HepG2 (cell line): ENCODE data around the gene VAMP5. TPM values are rescaled to one million over a fixed set of nuclear protein-coding genes. Genes with fewer than 3 reads are reported as not detected.

Source experiments
- HINFP ChIP-seq: sonication (generic); formaldehyde crosslinking; IDR thresholded peaks from 2 replicates; pipeline ENCODE4 v1.4.0; 2020; ENCODE audit warnings: low read depth, mild to moderate bottlenecking, missing genetic modification reagents
- KAT8 ChIP-seq: IDR thresholded peaks from 2 replicates; pipeline ENCODE4 v1.6.1; 2016; ENCODE audit warnings: missing genetic modification reagents, missing compliant biosample characterization
- KLF9 ChIP-seq: IDR thresholded peaks from 2 replicates; pipeline ENCODE4 v1.6.1; 2016; ENCODE audit warnings: low read depth
- MAZ ChIP-seq, 2 experiments: sonication (generic) in 1 of 2; formaldehyde crosslinking in 1 of 2; IDR thresholded peaks; 2 replicates each; pipeline versions ENCODE4 v1.5.0 to v1.6.1; 2012 to 2020; ENCODE audit warnings: low read depth in 2 of 2, mild to moderate bottlenecking in 2 of 2, borderline replicate concordance in 1 of 2, improper control_type of control experiment in 1 of 2, low read length in 1 of 2, missing genetic modification reagents in 1 of 2, moderate library complexity in 1 of 2
- MZF1 ChIP-seq: sonication (generic); formaldehyde crosslinking; IDR thresholded peaks from 2 replicates; pipeline ENCODE4 v1.8.1; 2023; ENCODE audit warnings: mild to moderate bottlenecking, missing genetic modification reagents, borderline replicate concordance
- PHF8 ChIP-seq: sonication (generic); formaldehyde crosslinking; IDR thresholded peaks from 2 replicates; pipeline ENCODE4 v1.5.0; 2020; ENCODE audit warnings: missing genetic modification reagents
- POLR2G ChIP-seq: fragments of 200-400 bp; formaldehyde crosslinking; IDR thresholded peaks from 2 replicates; pipeline ENCODE4 v1.6.1; 2018; ENCODE audit warnings: mild to moderate bottlenecking, low read depth, low read length, moderate library complexity
- PPARG ChIP-seq: conservative IDR thresholded peaks from 2 replicates; pipeline ENCODE4 v1.6.1; 2016; ENCODE audit warnings: missing biosample characterization, missing genetic modification reagents
- TARDBP ChIP-seq: sonication (generic); formaldehyde crosslinking; IDR thresholded peaks from 2 replicates; pipeline ENCODE4 v1.8.0; 2022; ENCODE audit warnings: mild to moderate bottlenecking, missing genetic modification reagents
- TBX3 ChIP-seq: fragments of 450-650 bp; IDR thresholded peaks from 2 replicates; pipeline ENCODE4 v1.6.1; 2017; ENCODE audit warnings: antibody characterized with exemption, mild to moderate bottlenecking, inconsistent platforms, borderline replicate concordance
- TRAFD1 ChIP-seq: sonication (generic); formaldehyde crosslinking; IDR thresholded peaks from 2 replicates; pipeline ENCODE4 v1.5.1; 2020; ENCODE audit warnings: missing genetic modification reagents, mild to moderate bottlenecking, borderline replicate concordance
- ZFP36 ChIP-seq: fragments of 150-350 bp; IDR thresholded peaks from 2 replicates; pipeline ENCODE4 v1.6.1; 2018; ENCODE audit warnings: borderline replicate concordance, low read length, low read depth; ENCODE audit not compliant: partially characterized antibody
- ZFP82 ChIP-seq: sonication (generic); formaldehyde crosslinking; IDR thresholded peaks from 2 replicates; pipeline ENCODE4 v1.5.1; 2020; ENCODE audit warnings: mild to moderate bottlenecking, missing genetic modification reagents, borderline replicate concordance
- ZNF124 ChIP-seq: sonication (generic); formaldehyde crosslinking; IDR thresholded peaks from 2 replicates; pipeline ENCODE4 v1.4.0; 2020; ENCODE audit warnings: missing genetic modification reagents
- ZNF224 ChIP-seq: sonication (generic); formaldehyde crosslinking; IDR thresholded peaks from 2 replicates; pipeline ENCODE4 v1.5.0; 2020; ENCODE audit warnings: mild to moderate bottlenecking, missing genetic modification reagents
- ZNF557 ChIP-seq: sonication (generic); formaldehyde crosslinking; IDR thresholded peaks from 2 replicates; pipeline ENCODE4 v1.4.0; 2020; ENCODE audit warnings: missing genetic modification reagents
- ZNF776 ChIP-seq: sonication (generic); formaldehyde crosslinking; IDR thresholded peaks from 2 replicates; pipeline ENCODE4 v1.4.0; 2020; ENCODE audit warnings: mild to moderate bottlenecking, missing genetic modification reagents
- polyA plus RNA-seq, 8 experiments: library from polyadenylated mRNA; depleted of rRNA in 3 of 8; stranded (reverse) in 7 of 8; unstranded in 1 of 8; fragments of >200 nt; fragmentation: Illumina TruSeq in 4 of 8; extraction: Trizol in 4 of 8; gene quantifications; 2 replicates each; pipeline versions ENCODE4 v1.2.1 to v1.2.3, GENCODE V29; 2011 to 2016; ENCODE audit warnings: low read depth in 4 of 8, missing spikeins in 1 of 8, mixed read lengths in 1 of 8; ENCODE audit not compliant: insufficient read depth in 1 of 8
- total RNA-seq, 5 experiments: library from RNA; depleted of rRNA; stranded (reverse); fragments of >200 nt; fragmentation: Illumina TruSeq; extraction: Trizol; gene quantifications; 2 replicates each; pipeline ENCODE4 v1.2.3, GENCODE V29; 2016; ENCODE audit warnings: low read depth in 1 of 5
- TF ChIP-seq, protein P1 (sequence below): sonication (generic); formaldehyde crosslinking; IDR thresholded peaks from 2 replicates; pipeline ENCODE4 v1.9.0; 2021; ENCODE audit warnings: mild to moderate bottlenecking, missing genetic modification reagents

The VAMP5 gene
- total and polyA plus RNA-seq, 2 of the 13 experiments (the other 11 are each of a cell fraction or from before 2014, with no cell fraction given): 7.2 to 56.7 TPM

DNA sequence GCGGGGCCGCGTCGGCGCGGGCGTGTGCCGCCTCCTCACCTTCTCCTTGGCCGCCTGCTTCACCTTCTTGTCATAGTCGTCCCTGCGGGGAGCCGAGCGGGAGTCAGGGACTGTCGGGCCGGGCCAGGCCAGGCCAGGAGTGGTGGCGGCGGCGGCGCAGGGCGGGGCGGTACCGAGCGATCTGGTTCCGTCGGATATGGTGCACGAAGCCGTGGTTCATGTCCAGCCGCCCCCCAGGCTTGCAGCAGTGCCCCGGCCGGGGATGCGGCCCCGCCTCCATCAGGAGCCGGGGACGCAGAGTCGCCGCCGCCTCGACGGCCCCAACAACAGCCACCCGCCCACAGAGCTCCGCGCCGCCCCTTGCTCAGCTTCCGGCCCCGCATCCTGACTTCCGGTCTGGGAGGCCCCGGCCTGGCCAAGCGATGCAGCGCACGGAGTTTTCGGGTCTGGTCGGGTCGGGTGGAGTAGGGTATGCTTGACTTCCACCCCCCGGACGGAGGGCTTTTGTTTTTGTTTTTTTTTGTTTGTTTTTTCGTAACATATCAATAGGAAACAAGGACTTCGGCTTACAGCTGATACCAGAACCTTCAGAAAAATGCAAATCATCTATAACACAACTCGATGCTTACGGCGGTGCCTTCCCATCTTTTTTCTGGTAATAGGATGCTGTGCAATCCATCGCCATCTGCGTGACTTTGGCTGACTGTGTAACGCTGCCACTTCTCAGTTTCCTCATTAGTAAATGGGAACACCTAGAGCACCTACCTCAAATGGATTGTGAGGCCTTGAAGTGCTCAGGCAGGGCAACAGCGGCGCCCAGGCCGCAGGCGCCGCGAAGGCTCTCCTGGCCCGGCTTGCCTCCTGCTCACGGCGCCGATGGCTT, 27.7 kb downstream of the VAMP5 start, which contains the start of gene C2orf68 (continued):
- TF ChIP-seq ZNF557 (CRISPR knock-in tag) (0 out of 2 replicates have a peak, but pooled peaks have one; percentile 59), KAT8 (CRISPR knock-in tag) (peak; percentile 97), ZFP82 (CRISPR knock-in tag) (peak; percentile 38; the same call in 1 of the 2 replicates), MAZ (IDR thresholded peaks at IDR 0.05; ENCODE audit: borderline replicate concordance, low read depth, low read length) (0 out of 2 replicates have a peak, but pooled peaks have one; percentile 20), MAZ (CRISPR knock-in tag; IDR thresholded peaks at IDR 0.05; ENCODE audit: low read depth) (peak; percentile 79; the same call in 1 of the 2 replicates), MZF1 (no peak; the same call in 1 of the 2 replicates), ZNF124 (CRISPR knock-in tag) (peak; percentile 47; the same call in 1 of the 2 replicates), PPARG (peak; percentile 62; the same call in 1 of the 2 replicates), ZNF776 (CRISPR knock-in tag) (peak; percentile 95), ZNF224 (CRISPR knock-in tag) (peak; percentile 94), KLF9 (peak; percentile 64; the same call in 1 of the 2 replicates), TRAFD1 (CRISPR knock-in tag) (no peak), TARDBP (CRISPR knock-in tag) (peak; percentile 61; the same call in 1 of the 2 replicates), PHF8 (CRISPR knock-in tag) (peak; percentile 98), ZFP36 (no peak), HINFP (CRISPR knock-in tag) (0 out of 2 replicates have a peak, but pooled peaks have one; percentile 45), POLR2G (peak; percentile 95), TBX3 (no peak)
- TF ChIP-seq, protein P1, sequence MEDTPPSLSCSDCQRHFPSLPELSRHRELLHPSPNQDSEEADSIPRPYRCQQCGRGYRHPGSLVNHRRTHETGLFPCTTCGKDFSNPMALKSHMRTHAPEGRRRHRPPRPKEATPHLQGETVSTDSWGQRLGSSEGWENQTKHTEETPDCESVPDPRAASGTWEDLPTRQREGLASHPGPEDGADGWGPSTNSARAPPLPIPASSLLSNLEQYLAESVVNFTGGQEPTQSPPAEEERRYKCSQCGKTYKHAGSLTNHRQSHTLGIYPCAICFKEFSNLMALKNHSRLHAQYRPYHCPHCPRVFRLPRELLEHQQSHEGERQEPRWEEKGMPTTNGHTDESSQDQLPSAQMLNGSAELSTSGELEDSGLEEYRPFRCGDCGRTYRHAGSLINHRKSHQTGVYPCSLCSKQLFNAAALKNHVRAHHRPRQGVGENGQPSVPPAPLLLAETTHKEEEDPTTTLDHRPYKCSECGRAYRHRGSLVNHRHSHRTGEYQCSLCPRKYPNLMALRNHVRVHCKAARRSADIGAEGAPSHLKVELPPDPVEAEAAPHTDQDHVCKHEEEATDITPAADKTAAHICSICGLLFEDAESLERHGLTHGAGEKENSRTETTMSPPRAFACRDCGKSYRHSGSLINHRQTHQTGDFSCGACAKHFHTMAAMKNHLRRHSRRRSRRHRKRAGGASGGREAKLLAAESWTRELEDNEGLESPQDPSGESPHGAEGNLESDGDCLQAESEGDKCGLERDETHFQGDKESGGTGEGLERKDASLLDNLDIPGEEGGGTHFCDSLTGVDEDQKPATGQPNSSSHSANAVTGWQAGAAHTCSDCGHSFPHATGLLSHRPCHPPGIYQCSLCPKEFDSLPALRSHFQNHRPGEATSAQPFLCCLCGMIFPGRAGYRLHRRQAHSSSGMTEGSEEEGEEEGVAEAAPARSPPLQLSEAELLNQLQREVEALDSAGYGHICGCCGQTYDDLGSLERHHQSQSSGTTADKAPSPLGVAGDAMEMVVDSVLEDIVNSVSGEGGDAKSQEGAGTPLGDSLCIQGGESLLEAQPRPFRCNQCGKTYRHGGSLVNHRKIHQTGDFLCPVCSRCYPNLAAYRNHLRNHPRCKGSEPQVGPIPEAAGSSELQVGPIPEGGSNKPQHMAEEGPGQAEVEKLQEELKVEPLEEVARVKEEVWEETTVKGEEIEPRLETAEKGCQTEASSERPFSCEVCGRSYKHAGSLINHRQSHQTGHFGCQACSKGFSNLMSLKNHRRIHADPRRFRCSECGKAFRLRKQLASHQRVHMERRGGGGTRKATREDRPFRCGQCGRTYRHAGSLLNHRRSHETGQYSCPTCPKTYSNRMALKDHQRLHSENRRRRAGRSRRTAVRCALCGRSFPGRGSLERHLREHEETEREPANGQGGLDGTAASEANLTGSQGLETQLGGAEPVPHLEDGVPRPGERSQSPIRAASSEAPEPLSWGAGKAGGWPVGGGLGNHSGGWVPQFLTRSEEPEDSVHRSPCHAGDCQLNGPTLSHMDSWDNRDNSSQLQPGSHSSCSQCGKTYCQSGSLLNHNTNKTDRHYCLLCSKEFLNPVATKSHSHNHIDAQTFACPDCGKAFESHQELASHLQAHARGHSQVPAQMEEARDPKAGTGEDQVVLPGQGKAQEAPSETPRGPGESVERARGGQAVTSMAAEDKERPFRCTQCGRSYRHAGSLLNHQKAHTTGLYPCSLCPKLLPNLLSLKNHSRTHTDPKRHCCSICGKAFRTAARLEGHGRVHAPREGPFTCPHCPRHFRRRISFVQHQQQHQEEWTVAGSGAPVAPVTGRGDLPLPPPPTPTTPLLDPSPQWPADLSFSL (CRISPR knock-in tag): peak; percentile 78
